GM19193 (cell line): ENCODE data around the gene ZSCAN32.

ENCODE experiments used
- POLR2A ChIP-seq: IDR thresholded peaks from 4 replicates; pipeline ENCODE4 v1.6.1; 2011; ENCODE audit not compliant: insufficient read depth, insufficient read length; ENCODE audit errors: extremely low read depth

ZSCAN32 gene

GRCh38 chr16:3400779-3401688 is at the start of gene ZSCAN32, which contains the start of gene ZNF174:
TSS of gene ZSCAN32 (minus strand) at chr16:3401004. CDS start at chr16:3397557, 3,447 bp downstream.
TSS of gene ZNF174 (plus strand) at chr16:3401215. CDS start at chr16:3402005, 790 bp downstream.
- peak; percentile 88 for TF ChIP-seq POLR2A

- TF ChIP-seq POLR2A = no peak
Observed at GRCh38 chr16:3444032-3444388, 43.2 kb upstream of the ZSCAN32 start.

GRCh38 chr16:3443108-3444031 is 42.6 kb upstream of the ZSCAN32 start, which contains the start of the genes NAA60 and ZNF597:
TSS of gene NAA60 (plus strand) at chr16:3443680. CDS start at chr16:3476228, 32,548 bp downstream.
TSS of gene ZNF597 (minus strand) at chr16:3443504. CDS start at chr16:3443153, 351 bp downstream.
- peak; percentile 67 for TF ChIP-seq POLR2A

GRCh38 chr16:3439637-3440036 is 38.8 kb upstream of the ZSCAN32 start:
- TF ChIP-seq POLR2A = no peak

GRCh38 chr16:3434373-3434772 is 33.6 kb upstream of the ZSCAN32 start:
- TF ChIP-seq POLR2A = no peak

GRCh38 chr16:3431779-3432219 is 31.0 kb upstream of the ZSCAN32 start:
- no peak for TF ChIP-seq POLR2A

GRCh38 chr16:3413730-3414379 is 13.1 kb upstream of the ZSCAN32 start:
- TF ChIP-seq POLR2A = no peak

- TF ChIP-seq POLR2A = no peak
Observed at GRCh38 chr16:3408561-3409197, 7.9 kb upstream of the ZSCAN32 start.

GRCh38 chr16:3401719-3402397 is 1.1 kb upstream of the ZSCAN32 start:
- no peak for TF ChIP-seq POLR2A

GRCh38 chr16:3400446-3400778 is 392 bp downstream of the ZSCAN32 start:
- TF ChIP-seq POLR2A = no peak

- no peak for TF ChIP-seq POLR2A
Observed at GRCh38 chr16:3389663-3390338, 11.0 kb downstream of the ZSCAN32 start.

- no peak for TF ChIP-seq POLR2A
Observed at GRCh38 chr16:3388325-3388724, 12.5 kb downstream of the ZSCAN32 start.

GRCh38 chr16:3383045-3383448 is 17.8 kb downstream of the ZSCAN32 start:
- no peak for TF ChIP-seq POLR2A

GRCh38 chr16:3377917-3378316 is 22.9 kb downstream of the ZSCAN32 start:
- no peak for TF ChIP-seq POLR2A

- no peak for TF ChIP-seq POLR2A
Observed at GRCh38 chr16:3375680-3376079, 25.1 kb downstream of the ZSCAN32 start.
